GM19324 (cell line): ENCODE results near the gene DTWD1.
A peak's percentile ranks its signal among the peaks of the same experiment; 100 is the strongest.
"Not testable (repeated sequence)": the region's sequence is repeated elsewhere in the genome, so short reads cannot be mapped to it uniquely, and the experiment has no call there.

Source experiments
- ATAC-seq: cut with Tn5 transposase; IDR thresholded peaks from one replicate; pipeline ENCODE4 v1.9.1; 2021; ENCODE audit warnings: mild to moderate bottlenecking, moderate library complexity; ENCODE audit not compliant: unreplicated experiment, low FRiP score

Gene DTWD1, protein sequence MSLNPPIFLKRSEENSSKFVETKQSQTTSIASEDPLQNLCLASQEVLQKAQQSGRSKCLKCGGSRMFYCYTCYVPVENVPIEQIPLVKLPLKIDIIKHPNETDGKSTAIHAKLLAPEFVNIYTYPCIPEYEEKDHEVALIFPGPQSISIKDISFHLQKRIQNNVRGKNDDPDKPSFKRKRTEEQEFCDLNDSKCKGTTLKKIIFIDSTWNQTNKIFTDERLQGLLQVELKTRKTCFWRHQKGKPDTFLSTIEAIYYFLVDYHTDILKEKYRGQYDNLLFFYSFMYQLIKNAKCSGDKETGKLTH

DNA sequence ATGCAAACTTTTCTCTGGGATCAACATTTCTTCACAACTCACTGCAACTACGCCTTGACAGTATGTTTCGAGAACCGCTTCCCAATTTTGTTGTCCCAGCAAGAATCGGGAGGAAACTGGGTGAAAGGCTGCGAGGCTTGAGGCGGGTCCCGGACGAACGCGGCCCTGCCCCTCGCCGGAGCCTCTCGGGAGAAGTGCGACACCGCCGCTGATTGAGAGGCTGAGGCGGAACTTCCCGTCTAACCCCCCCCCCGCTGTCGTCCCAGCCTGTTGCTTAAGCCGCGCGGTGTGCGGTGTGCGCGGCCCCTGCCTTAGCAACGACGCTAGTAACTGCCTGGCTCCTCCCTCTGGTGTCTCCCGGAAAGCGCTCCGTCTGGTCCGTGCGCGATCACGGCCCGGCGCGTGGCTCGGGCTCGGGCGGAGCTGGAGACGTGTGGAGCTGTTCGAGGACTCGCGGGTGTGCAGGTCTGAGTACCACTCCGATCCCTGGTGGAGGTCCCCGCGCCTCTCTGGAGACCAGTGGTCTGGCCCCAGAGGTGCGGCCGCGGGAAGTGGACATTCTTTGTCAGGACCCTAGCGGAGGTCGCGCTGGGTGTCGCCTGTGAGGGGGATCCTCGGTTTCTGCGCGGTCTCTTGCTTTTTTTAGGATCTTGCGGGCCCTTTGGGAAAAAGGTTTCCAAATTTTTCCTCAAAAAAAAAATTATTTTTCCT is at the start of gene DTWD1, which contains the start of gene FAM227B:
Gene DTWD1, plus strand, starts transcription at position 391 of the 711 bp plus-strand sequence. CDS start 4,120 bp downstream, outside the sequence.
Gene FAM227B, minus strand, starts transcription at position 161 of the 711 bp plus-strand sequence. CDS start 5,647 bp downstream, outside the sequence.
- ATAC-seq: peak; percentile 99

DNA sequence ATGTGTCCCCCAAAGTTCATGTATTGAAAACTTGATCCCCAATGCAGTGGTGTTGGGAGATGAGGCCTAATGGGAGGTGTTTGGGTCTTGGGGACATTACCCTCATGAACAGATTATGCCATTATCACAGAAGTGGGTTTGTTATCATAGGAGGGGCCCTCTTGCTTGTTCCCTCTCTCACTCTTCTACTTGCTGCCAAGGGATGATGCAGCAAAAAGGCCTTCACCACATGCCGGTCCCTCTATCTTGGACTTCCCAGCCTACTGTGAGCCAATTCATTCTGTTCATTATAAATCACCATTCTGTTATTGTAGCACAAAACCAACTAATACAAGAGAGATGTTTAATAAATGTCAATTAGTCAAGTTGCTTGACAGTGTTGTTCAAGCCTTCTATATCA is 47.4 kb upstream of the DTWD1 start:
- ATAC-seq: no peak

DNA sequence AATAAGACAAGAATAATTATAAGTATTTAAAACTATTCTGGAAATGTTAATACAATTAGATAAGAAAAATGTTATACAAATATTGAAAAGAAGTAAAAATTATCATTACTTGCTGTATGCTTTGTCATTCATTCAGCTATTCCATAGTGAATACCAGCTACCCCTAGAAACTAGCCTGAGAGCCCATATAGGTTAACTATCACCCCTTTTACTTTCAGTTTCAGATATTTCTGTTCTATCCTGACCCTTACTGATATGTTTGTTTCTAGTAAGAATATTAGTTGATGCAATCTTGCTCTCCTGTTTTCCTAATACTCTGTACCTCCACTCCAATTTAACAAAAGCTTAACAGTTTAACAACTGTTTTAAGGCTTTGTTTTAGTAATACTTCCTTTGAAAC is 31.8 kb upstream of the DTWD1 start:
- no peak for ATAC-seq

DNA sequence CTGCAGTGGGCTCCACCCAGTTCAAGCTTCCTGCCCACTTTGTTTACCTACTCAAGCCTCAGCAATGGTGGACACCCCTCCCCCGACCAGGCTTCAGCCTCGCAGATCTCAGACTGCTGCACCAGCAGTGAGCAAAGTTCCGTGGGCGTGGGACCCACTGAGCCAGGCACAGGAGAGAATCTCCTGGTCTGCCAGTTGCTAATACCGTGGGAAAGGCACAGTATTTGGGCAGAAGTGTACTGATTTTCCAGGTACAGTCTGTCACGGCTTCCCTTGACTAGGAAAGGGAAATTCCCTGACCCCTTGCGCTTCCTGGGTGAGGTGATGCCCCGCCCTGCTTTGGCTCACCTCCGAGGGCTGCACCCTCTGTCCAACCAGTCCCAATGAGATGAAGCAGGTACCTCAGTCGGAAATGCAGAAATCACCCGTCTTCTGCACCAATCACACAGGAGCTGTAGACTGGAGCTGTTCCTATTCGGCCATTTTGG is 28.0 kb upstream of the DTWD1 start:
- ATAC-seq: not testable (repeated sequence)

DNA sequence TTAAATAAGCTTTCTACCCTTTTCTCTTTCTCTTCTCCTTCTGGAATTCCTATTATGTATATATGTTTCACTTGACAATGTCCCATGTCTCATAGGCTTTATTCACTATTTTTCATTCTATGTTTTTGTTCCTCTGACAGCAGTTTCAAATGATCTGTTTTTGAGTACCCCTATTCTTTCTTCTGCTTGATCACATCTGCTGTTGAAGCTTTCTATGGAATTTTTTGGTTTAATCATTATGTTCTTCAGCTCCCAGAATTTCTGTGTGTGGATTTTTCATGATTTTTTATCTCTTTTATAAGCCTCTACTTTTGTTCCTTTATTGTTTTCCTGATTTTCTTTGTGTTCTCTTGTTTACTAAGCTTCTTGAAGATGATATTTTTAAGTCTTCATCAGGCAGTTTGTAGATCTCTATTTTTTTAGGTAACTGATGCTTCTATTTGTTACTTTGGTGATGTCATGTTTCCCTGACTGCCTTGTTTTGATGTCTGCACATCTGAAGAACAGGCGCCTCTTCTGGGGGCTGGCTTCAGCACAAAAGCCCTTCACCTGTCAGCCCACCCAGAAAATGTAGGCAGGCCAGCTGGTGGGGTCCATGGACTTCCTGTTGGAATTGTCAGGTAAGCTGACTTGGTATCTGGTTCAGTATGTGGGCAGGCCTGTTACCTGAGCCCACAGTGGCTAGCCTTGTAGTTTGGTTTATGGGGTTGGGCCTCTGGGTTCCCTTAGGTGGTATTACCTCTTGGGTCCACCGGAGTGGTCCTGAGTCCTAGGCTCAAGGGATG is 16.0 kb upstream of the DTWD1 start:
- no peak for ATAC-seq

DNA sequence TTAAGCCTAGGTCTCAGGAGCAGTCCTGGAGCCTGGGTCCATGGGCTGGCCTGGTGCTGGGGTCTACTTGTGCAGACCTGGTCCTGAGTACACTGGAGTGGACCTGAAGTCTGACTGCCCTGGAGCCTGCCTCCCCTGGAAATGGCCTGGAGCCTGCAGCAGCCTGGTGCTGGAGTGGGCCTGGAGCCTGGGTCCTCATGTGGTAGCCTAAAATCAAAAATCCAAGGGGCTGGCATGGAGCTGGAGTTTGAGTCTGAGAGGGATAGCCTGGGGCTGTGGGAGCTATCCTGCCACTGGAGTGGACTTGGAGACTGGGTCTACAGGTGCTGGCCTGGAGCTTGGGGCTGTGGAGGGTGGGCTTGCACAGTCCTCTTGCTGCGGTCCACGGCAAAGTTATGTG is 15.3 kb upstream of the DTWD1 start:
- ATAC-seq: no peak

DNA sequence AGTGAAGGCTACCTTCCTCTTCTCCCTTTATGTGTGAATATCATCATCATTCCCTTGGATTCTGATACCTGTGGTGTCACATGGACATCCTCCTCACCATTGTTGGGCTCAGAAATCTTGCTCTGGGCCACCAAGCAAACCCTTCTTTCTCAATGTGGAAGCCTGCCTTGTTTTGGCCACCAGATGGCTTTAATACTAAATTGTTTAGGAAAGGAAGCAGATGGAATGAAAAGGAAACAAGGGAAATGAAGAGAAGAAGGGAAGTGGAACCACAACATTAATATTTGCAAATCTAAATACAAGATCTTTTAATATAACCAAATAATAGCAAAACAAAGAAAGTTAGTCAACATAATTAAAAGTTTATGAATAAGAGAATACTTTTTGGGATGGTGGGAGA is 14.3 kb upstream of the DTWD1 start:
- ATAC-seq: no peak

DNA sequence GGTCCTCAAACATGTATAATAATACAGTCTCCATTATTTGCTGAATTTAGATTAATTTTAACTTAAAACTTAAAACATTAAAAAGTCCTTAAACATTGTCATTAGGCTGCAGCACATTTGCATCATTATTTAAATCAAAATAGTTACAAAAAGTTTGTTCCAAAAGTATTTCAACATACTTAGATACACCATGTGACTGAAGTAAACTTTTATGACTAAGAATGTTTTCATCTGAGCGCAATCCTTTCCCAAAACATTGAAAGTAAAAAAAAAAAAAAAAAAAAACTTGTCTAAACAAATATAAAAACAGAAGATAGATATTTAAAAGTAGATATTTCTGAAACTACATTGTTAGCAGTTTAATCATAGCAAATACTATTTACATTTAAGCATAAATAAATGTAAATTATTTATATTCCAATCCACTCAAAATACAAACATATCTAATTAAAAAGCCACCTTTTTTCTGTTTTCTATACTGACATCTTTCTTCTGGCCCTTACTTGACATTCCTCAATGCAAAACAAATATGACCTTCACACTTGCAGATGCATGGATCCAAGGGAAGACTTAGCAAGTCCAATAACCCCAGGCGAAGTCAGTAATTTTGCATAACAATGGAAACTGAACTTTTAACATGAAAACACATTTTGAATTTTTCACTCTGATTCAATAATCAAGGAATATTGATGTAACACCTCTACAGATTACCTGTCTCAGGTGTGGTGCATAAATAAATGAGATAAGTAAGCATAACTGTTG is 10.5 kb upstream of the DTWD1 start:
- no peak for ATAC-seq

DNA sequence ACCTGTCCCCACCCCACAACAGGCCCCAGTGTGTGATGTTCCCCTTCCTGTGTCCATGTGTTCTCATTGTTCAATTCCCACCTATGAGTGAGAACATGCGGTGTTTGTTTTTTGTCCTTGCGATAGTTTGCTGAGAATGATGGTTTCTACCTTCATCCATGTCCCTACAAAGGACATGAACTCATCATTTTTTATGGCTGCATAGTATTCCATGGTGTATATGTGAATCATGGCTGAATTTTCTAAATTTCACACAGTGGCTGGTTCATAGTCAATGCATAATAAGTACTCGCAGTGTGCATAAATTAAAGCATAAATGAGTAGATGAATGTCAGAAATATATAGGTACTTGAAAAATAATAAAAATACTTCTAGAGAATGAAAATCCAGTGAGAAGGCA is 8.6 kb upstream of the DTWD1 start:
- ATAC-seq: not testable (repeated sequence)

DNA sequence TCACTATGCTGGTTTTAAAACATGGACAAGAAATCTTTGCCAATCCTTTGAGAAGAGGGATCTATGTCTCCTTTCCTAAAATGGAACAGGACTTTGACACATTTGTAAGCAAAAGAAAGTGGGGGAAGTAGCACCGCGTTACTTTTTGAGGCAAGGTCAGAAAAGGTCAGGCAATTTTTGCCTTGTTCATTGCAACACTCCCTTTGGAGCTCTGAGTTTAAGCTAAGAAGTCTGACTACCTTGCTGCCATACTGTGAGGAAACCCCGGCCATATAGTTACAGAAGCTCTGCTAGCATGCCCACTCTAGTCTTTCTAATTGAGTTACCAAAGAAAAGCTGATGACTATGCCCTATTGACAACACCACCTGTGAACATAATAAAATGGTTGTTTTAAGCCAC is 1.6 kb upstream of the DTWD1 start:
- ATAC-seq: no peak

DNA sequence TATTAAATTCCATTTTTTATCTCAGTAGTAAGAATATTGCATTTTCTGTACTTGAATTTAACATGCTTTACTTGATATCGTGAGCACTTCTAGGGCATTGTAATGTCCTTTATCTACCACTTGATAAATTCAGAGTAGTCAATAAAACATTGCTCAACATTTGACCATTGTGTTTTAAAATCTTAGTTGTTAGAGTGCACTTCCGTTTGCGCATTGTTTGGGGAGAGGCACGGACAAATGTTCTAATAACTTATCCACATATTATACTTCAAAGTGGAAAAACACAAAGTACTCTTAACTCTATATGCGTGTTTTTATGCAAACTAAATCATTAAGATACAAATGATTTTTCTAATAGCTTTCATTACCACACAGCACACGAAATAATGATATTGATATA is 649 bp upstream of the DTWD1 start:
- ATAC-seq: no peak

DNA sequence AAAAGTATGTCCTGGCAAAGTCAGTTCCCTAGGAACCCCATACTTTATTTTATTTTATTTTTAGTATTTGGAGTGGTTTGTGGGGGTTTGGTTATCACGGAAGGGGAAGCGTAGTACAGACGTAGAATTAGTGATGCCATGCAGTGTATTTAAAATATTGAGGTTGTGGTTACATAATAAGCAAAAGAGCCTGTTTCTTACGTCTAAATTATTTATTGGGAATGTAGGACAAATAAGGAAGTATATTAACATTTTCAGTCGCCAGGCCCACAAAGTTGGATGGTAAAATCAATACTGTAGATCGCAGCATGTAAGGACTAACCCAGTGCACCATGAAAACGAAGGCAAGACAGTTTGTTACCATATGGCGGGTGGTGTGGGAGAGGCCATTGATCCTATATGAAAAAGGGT is 558 bp downstream of the DTWD1 start:
- ATAC-seq: no peak

DNA sequence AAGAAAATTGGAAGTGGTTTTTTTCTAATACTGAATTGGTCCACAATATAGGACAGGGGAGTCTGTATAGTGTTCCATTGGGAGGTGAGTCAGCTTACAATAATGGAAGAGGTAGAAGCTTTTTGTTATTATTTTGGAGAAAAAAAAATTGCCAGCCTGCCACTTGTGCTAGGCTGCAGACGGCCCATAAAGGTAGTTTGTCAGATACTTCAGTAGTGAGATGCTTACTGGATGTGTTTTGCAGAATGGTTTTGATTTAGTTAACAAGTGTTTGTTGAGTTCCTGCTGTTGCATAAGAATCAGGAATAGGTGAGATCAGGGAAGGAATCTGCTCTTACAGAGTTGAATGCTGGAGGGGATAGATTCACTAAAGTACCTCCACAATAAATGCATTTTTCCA is 1.0 kb downstream of the DTWD1 start:
- ATAC-seq: no peak

DNA sequence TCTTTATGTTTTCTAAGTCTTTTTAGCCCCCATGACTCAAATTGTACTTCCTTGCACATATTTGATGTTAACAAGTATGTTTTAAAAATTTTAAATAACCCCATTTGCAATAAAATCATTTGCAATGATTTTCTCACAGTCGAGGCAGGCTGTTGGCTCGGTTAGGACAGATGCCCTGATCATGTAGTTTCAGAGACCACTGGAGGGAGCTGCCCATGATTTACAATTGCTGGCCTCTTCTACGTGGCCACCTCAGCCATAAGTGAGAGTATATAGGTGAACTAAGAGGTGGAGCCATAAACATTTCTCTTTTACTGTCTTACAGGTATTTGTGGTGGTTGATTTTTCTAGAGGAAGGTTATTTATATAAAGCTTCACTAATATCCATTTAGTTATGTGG is 1.7 kb downstream of the DTWD1 start:
- ATAC-seq: no peak

DNA sequence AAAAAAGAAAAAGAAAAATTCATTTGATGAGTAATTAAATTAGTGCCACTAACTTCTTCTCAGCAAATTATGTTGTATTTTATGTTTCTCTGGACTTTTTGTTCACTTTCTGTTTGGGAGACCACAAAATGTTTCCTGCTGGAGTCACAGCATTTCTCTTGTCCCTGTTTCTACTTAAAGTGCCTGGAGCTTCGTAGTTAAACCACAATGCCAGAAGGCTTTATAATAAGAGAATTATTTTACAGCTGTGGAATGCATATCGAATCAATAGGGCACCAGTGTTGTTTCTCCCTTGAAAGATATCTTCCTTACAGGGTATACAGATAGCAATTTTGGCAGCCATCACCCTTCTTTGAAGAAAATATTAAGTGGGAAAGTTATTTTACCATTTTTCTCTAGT is 3.2 kb downstream of the DTWD1 start:
- ATAC-seq: no peak

DNA sequence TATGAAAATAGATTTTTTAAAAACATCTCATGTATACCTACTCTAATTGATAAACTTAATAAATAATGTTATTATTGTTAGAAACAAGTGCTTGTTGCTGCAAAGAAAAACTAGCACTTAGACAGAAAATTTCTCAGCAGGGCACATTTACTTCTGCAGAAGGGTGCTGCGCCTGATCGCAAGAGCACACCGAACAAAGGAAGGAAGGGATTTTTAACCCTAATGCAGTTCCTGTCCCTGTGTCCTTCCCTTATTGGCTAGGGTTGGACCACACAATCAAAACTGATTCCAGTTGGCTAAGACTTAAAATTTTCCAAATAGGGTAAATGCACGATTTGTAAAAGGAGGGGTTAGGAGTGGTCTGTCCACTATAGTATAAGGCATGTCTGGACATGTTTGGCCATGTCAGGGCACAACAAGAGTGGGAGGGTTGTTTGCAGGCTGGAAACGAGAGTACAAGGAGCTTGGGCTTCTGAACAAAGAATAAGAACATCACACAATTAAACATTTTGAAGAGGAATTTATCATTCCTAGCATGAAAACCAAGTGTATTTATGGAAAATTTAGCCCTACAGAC is 4.7 kb downstream of the DTWD1 start:
- no peak for ATAC-seq

DNA sequence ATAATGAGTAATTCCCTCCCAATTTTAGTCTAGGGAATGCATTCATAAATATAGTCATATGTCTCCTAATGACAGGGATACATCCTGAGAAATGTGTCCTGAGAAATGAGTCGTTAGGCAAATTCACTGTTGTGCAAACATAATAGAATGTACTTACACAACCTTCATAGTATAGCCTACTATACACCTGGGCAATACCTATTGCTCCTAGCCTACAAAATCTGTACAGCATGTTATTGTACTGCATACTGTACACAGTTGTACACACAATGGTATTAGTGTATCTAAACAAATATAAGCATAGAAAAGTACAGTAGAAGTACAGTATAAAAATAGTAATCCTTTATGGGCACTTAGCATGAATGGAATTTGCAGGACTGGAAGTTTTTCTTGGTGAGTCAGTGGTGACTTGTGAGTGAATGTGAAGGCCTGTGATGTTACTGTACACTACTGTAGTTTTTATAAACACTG is 6.6 kb downstream of the DTWD1 start:
- ATAC-seq: no peak

DNA sequence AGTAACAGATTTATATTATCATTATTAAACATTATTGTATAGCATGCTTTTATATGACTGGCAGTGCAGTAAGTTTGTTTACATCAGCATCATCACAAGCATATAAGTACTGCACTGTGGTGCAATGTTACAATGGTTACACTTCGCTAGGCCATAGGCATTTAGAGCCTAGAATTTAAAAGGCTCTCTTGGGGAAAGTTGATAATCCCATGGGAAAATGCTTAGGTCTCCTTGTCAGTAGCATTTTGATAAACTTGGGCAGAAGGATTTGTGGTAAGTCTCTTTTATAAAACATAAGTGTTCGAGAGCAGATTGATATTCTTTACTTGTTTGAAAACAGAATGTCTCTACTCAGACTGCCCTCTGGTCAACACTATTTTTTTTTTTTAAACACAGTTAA is 7.5 kb downstream of the DTWD1 start:
- no peak for ATAC-seq

DNA sequence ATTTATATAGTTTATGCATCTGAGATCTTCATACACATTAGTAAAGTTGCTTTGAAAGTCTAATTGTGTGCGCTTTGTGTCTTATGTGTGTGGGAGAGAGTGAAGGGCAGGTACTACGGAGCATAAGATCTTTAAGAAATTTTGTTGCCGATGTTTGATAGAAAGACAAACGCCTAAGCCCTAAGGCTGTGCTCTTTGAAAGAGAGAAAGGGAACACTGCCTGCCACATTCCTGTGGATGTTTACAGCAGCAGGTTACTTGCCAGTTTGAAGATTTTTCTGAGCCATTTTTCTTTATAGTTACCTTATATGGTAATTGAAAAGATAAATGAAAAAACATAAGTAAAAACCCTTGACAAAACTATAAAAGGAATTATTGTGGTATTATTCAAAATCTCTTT is 17.0 kb downstream of the DTWD1 start:
- ATAC-seq: no peak

DNA sequence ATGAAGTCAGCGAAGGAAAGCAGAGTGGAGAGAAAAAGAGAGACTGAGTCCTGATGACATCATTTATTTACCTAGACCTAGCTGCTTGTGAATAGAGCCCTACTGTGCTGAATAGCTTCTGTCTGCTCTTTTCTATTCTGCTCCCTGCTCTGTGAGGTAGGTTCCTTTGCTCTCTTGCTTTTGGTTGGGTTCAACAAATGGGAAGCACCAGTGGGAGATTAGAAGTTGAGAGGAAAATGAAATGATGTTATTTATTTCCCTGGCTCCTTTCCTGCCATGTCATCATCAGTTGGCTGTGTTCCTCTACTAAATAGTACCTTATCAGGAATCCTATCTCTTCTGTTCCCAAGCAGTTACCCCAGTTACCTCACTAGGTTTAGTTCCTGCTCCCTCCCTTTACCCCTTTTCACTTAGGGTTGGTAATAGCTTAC is 23.5 kb downstream of the DTWD1 start:
- no peak for ATAC-seq
